NCI-H2196 treated with DMSO at 0.1 percent for 48 hours (cell line): ENCODE measurements around the gene CTAG1A.
"Not testable (repeated sequence)": the region's sequence is repeated elsewhere in the genome, so short reads cannot be mapped to it uniquely, and the experiment has no call there.

Experiments
- DNase-seq: peaks from one replicate; lab custom pipeline; 2025; ENCODE audit not compliant: unreplicated experiment; lab: John Stamatoyannopoulos, UW

The CTAG1A gene

GRCh38 chrX:154570361-154570760, 14.6 kb upstream of the CTAG1A start:
- DNase-seq, result not testable (repeated sequence)

- not testable (repeated sequence) for DNase-seq
These were observed 11.9 kb upstream of the CTAG1A start for GRCh38 chrX:154573061-154573460.

GRCh38 chrX:154575076-154575475, 9.9 kb upstream of the CTAG1A start:
- DNase-seq, result not testable (repeated sequence)

GRCh38 chrX:154582994-154583393, 1.9 kb upstream of the CTAG1A start:
- DNase-seq, result not testable (repeated sequence)

- DNase-seq, result not testable (repeated sequence)
These were observed 5.5 kb downstream of the CTAG1A start for GRCh38 chrX:154590415-154590814.

- DNase-seq, result no peak
These were observed 7.6 kb downstream of the CTAG1A start for GRCh38 chrX:154592505-154592904.

- DNase-seq, result no peak
These were observed 8.3 kb downstream of the CTAG1A start for GRCh38 chrX:154593201-154593600.

- DNase-seq, result no peak
These were observed 9.6 kb downstream of the CTAG1A start for GRCh38 chrX:154594491-154594890.

GRCh38 chrX:154595559-154596249, 10.8 kb downstream of the CTAG1A start:
- DNase-seq, result no peak

- no peak for DNase-seq
These were observed 11.5 kb downstream of the CTAG1A start for GRCh38 chrX:154596290-154596929.

GRCh38 chrX:154597221-154597620, 12.3 kb downstream of the CTAG1A start:
- no peak for DNase-seq

GRCh38 chrX:154598656-154599055, 13.7 kb downstream of the CTAG1A start:
- no peak for DNase-seq

- no peak for DNase-seq
These were observed 14.6 kb downstream of the CTAG1A start for GRCh38 chrX:154599531-154599930.

- DNase-seq, result no peak
These were observed 15.9 kb downstream of the CTAG1A start for GRCh38 chrX:154600759-154601374.

- DNase-seq, result no peak
These were observed 17.3 kb downstream of the CTAG1A start for GRCh38 chrX:154602226-154602625.

GRCh38 chrX:154602766-154603437, 18.0 kb downstream of the CTAG1A start:
- no peak for DNase-seq

- DNase-seq, result no peak
These were observed 18.8 kb downstream of the CTAG1A start for GRCh38 chrX:154603438-154604430.

GRCh38 chrX:154605566-154605965, 20.6 kb downstream of the CTAG1A start:
- DNase-seq, result no peak

- DNase-seq, result peak; percentile 7
These were observed 22.4 kb downstream of the CTAG1A start for GRCh38 chrX:154607370-154607769.

GRCh38 chrX:154607976-154608375, 23.0 kb downstream of the CTAG1A start:
- not testable (repeated sequence) for DNase-seq
